DOHH2 (cell line): ENCODE results near the gene MCF2L2.

Experiments
- CTCF ChIP-seq: fragments of 200-600 bp; sonication (generic); IDR thresholded peaks from one replicate; pipeline ENCODE4 v1.5.1; 2014; ENCODE audit warnings: antibody characterized with exemption, mild to moderate bottlenecking, low read depth, low read length; ENCODE audit not compliant: poor library complexity, severe bottlenecking
- EZH2phosphoT487 ChIP-seq: fragments of 200-600 bp; sonication (generic); IDR thresholded peaks from 2 replicates; pipeline ENCODE4 v1.6.1; 2017; ENCODE audit warnings: borderline replicate concordance, mild to moderate bottlenecking, antibody characterized with exemption, low read length, moderate library complexity, mixed read lengths

GRCh38 chr3:183278479-183279088, 149.8 kb downstream of the MCF2L2 start:
- no peak for TF ChIP-seq CTCF
- no peak for TF ChIP-seq EZH2phosphoT487
